Neural cell (in vitro differentiated cells): ENCODE results near the gene GINS2.

Experiments
- EP300 ChIP-seq: fragments of 450-650 bp; conservative IDR thresholded peaks from 2 replicates; pipeline ENCODE4 v1.6.1; 2014; ENCODE audit warnings: antibody characterized with exemption, mild to moderate bottlenecking, moderate library complexity; ENCODE audit not compliant: poor library complexity, severe bottlenecking
- EZH2 ChIP-seq: fragments of 200-600, 300-800 bp; shearing (Covaris generic), sonication (generic); IDR thresholded peaks from 2 replicates; pipeline ENCODE4 v1.6.1; 2014; ENCODE audit warnings: antibody characterized with exemption, low read length, borderline replicate concordance, mild to moderate bottlenecking; ENCODE audit not compliant: insufficient read depth, poor library complexity, severe bottlenecking
- POLR2AphosphoS5 ChIP-seq: IDR thresholded peaks from 2 replicates; pipeline ENCODE4 v1.6.1; 2012
- RAD21 ChIP-seq: fragments of 450-650 bp; conservative IDR thresholded peaks from 2 replicates; pipeline ENCODE4 v1.6.1; 2014; ENCODE audit warnings: antibody characterized with exemption, mild to moderate bottlenecking, moderate library complexity
- SMC3 ChIP-seq: fragments of 450-650 bp; conservative IDR thresholded peaks from 2 replicates; pipeline ENCODE4 v1.6.1; 2014; ENCODE audit warnings: antibody characterized with exemption, mild to moderate bottlenecking, moderate library complexity; ENCODE audit not compliant: poor library complexity
- TAF1 ChIP-seq: IDR thresholded peaks from 2 replicates; pipeline ENCODE4 v1.6.1; 2012; ENCODE audit warnings: low read depth
- TF ChIP-seq, protein P1 (sequence below): fragments of 450-650 bp; IDR thresholded peaks from 2 replicates; pipeline ENCODE4 v1.5.1; 2014; ENCODE audit warnings: antibody characterized with exemption, mild to moderate bottlenecking, moderate library complexity; ENCODE audit not compliant: poor library complexity, severe bottlenecking
- TF ChIP-seq, protein P2 (sequence below): IDR thresholded peaks from 2 replicates; pipeline ENCODE4 v1.6.1; 2012; ENCODE audit warnings: borderline replicate concordance

DNA sequence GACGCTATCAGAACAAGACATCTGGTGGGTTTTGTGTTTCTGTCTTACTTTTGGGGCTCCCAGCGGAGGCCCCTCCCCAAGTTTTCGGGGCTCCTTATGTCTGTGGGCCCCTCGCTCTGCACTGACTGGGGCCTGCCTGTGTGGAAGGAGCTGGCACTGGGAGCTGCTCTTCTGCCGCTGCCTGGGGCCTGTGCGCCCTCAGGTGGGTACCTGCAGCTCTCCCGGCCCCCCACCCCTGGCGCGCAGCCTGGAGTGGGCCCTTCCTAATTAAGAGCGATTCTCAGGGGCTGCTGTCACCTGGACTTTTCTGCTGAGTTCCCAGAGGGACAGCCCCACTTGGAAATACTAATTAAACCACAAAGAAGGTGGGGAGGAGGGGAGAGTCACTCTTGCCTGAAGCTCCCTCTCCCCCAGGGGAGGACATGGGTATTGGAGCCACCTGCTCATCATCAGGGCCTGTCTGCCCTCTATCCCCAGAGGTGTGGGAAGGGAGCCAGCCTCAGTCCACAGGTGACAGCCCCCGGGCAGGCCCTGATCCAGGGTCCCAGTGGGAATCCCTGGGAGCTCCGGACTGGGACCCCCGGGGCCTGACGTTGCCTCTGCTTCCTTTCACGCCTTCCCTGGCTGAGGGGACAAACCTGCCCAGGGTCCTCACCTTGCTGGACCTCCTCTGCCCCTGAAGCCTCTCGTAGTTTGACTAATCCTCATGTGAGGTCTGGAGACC lies 39.2 kb downstream of the GINS2 start:
- TF ChIP-seq, protein P1, sequence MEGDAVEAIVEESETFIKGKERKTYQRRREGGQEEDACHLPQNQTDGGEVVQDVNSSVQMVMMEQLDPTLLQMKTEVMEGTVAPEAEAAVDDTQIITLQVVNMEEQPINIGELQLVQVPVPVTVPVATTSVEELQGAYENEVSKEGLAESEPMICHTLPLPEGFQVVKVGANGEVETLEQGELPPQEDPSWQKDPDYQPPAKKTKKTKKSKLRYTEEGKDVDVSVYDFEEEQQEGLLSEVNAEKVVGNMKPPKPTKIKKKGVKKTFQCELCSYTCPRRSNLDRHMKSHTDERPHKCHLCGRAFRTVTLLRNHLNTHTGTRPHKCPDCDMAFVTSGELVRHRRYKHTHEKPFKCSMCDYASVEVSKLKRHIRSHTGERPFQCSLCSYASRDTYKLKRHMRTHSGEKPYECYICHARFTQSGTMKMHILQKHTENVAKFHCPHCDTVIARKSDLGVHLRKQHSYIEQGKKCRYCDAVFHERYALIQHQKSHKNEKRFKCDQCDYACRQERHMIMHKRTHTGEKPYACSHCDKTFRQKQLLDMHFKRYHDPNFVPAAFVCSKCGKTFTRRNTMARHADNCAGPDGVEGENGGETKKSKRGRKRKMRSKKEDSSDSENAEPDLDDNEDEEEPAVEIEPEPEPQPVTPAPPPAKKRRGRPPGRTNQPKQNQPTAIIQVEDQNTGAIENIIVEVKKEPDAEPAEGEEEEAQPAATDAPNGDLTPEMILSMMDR: no peak
- TF ChIP-seq EZH2 (no peak), POLR2AphosphoS5 (no peak), SMC3 (no peak), RAD21 (no peak), TAF1 (no peak), EP300 (no peak)
- TF ChIP-seq, protein P2, sequence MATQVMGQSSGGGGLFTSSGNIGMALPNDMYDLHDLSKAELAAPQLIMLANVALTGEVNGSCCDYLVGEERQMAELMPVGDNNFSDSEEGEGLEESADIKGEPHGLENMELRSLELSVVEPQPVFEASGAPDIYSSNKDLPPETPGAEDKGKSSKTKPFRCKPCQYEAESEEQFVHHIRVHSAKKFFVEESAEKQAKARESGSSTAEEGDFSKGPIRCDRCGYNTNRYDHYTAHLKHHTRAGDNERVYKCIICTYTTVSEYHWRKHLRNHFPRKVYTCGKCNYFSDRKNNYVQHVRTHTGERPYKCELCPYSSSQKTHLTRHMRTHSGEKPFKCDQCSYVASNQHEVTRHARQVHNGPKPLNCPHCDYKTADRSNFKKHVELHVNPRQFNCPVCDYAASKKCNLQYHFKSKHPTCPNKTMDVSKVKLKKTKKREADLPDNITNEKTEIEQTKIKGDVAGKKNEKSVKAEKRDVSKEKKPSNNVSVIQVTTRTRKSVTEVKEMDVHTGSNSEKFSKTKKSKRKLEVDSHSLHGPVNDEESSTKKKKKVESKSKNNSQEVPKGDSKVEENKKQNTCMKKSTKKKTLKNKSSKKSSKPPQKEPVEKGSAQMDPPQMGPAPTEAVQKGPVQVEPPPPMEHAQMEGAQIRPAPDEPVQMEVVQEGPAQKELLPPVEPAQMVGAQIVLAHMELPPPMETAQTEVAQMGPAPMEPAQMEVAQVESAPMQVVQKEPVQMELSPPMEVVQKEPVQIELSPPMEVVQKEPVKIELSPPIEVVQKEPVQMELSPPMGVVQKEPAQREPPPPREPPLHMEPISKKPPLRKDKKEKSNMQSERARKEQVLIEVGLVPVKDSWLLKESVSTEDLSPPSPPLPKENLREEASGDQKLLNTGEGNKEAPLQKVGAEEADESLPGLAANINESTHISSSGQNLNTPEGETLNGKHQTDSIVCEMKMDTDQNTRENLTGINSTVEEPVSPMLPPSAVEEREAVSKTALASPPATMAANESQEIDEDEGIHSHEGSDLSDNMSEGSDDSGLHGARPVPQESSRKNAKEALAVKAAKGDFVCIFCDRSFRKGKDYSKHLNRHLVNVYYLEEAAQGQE: no peak
